ENCODE data around the gene TRPV2. TPM values are rescaled to one million over a fixed set of nuclear protein-coding genes. Genes with fewer than 3 reads are reported as not detected.
"Not testable (repeated sequence)": the region's sequence is repeated elsewhere in the genome, so short reads cannot be mapped to it uniquely, and the experiment has no call there.

TRPV2 gene
- total and polyA plus RNA-seq, 8 donors: 0.58 to 24.8 (median 5.9) TPM

GRCh38 chr17:16391451-16391850, 23.9 kb upstream of the TRPV2 start:
- Histone ChIP-seq H3K9me3 (no peaks in the 10 kb centered on the region), H3K4me3 (no peak overlapping the region), H3K27ac (no peak overlapping the region), H3K27me3 (no peaks in the 10 kb centered on the region), H3K36me3 (no peaks in the 10 kb centered on the region), H3K4me1 (peaks cover 0 to 16% (median 3%) of the 10 kb centered on the region in 4 donors)
- TF ChIP-seq POLR2AphosphoS5 (IDR thresholded peaks at IDR 0.05) (no peak), POLR2A (IDR thresholded peaks at IDR 0.05) (no peak), CTCF (IDR thresholded peaks at IDR 0.05) (no peak), EP300 (IDR thresholded peaks at IDR 0.05) (no peak)
- intact Hi-C loops (cut with DNase I; ENCODE audit: low total_unique reads): no loop called here
- no peak for DNase-seq
- WGBS, 5 donors: 96 to 97% (median 96%) methylated on average over 8 to 13 of the region's 13 CpGs

- H3K4me1 ChIP-seq; H3K4me3 ChIP-seq; H3K27me3 ChIP-seq; H3K36me3 ChIP-seq; intact Hi-C loops (cut with DNase I; ENCODE audit: low total_unique reads); H3K9me3 ChIP-seq: not testable (repeated sequence)
- peak; percentile 28 to 62 for DNase-seq
- WGBS, 5 donors: 46 to 79% (median 53%) methylated on average over 11 of the region's 11 CpGs
- peak overlapping the region in 3 of 5 donors; percentile 37 to 66 (median 49) for H3K27ac ChIP-seq
Measured at GRCh38 chr17:16392491-16392890, 22.9 kb upstream of the TRPV2 start.

GRCh38 chr17:16395887-16396286, 19.5 kb upstream of the TRPV2 start:
- H3K36me3 ChIP-seq; H3K9me3 ChIP-seq; H3K27me3 ChIP-seq; H3K4me3 ChIP-seq; DNase-seq; intact Hi-C loops (cut with DNase I; ENCODE audit: low total_unique reads); H3K4me1 ChIP-seq: not testable (repeated sequence)
- WGBS, 5 donors: 41 to 78% (median 52%) methylated on average over 4 of the region's 4 CpGs
- H3K27ac ChIP-seq: peak overlapping the region in 2 of 5 donors; percentile 12 to 20

GRCh38 chr17:16396693-16397092, 18.7 kb upstream of the TRPV2 start:
- H3K27ac ChIP-seq: peak overlapping the region in 1 of 5 donors; percentile 20
- WGBS, 5 donors: 52 to 73% (median 69%) methylated on average over 2 of the region's 2 CpGs
- H3K36me3 ChIP-seq; intact Hi-C loops (cut with DNase I; ENCODE audit: low total_unique reads); H3K4me1 ChIP-seq; H3K4me3 ChIP-seq; DNase-seq; H3K9me3 ChIP-seq; H3K27me3 ChIP-seq: not testable (repeated sequence)

DNA sequence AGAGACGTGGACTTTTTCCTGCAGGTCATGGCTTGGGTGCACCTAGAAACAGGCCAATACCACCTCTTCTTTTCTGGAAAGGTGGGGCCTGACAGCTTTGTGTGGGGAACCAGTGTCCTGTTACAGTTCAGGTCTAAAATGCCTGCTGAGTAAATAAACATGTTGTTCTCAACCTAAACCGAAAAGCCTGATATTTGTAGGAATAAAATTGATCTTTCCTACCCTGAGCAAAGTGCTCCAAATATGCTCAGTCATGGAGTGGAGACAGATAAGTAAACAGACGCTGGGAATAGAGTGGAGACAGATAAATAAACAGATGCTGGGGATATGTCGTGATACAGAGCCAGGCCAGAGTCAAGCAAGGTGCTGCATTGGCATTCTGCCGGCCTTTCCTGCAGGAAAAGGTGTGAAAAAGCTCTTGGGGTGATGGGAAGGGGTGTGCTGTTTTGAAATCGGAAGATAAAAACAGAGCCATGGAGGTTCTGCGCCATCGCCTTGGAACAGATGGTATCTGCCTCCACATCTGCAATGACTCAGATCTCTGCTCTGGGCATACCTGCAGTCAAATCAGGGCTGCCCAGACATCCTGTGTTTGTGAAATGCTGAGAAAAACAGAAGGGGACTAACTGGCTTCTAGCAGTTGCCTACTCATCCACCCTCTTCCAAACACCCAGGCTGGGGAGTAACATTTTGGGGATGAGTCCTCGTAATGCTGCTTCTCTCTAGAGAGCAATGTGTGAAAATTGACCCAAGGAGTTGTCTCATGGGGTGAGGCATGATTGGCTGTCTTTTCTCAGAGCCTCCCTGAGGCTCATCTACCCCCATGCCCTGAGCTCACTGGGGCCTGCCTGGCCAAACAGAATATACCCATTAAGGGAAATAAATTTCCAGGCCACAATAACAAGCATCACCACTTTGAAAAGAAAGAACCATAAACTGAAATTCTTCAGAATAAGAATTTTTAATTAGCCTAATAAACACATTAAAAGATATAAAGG, 16.8 kb upstream of the TRPV2 start:
- DNase-seq: peak in 1 of 2 donors; percentile 20
- no peaks in the 10 kb centered on the region for H3K4me1 ChIP-seq
- intact Hi-C loops (cut with DNase I; ENCODE audit: low total_unique reads): no loop called here
- no peaks in the 10 kb centered on the region for H3K9me3 ChIP-seq
- no peaks in the 10 kb centered on the region for H3K27me3 ChIP-seq
- 57 to 67% (median 61%) methylated on average over 8 to 9 of the region's 9 CpGs for WGBS, 5 donors
- no peak overlapping the region for H3K4me3 ChIP-seq
- TF ChIP-seq EP300 (IDR thresholded peaks at IDR 0.05) (no peak), POLR2A (IDR thresholded peaks at IDR 0.05) (no peak), POLR2AphosphoS5 (IDR thresholded peaks at IDR 0.05) (no peak), CTCF (IDR thresholded peaks at IDR 0.05) (no peak)
- no peak overlapping the region for H3K27ac ChIP-seq
- no peaks in the 10 kb centered on the region for H3K36me3 ChIP-seq

DNA sequence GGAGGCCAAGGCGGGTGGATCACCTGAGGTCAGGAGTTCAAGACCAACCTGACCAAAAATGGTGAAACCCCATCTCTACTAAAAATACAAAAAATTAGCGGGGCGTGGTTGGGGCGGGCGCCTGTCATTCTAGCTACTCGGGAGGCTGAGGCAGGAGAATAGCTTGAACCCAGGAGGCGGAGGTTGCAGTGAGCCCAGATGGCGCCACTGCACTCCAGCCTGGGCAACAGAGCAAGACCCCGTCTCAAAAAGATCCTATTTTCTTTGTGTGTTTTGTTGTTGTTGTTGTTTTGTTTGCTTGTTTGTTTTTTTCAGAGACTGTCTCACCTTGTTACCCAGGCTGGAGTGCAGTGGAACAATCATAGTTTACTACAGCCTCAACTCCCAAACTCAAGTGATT, 11.5 kb upstream of the TRPV2 start:
- H3K27ac ChIP-seq; H3K9me3 ChIP-seq; H3K4me3 ChIP-seq; DNase-seq; intact Hi-C loops (cut with DNase I; ENCODE audit: low total_unique reads); H3K36me3 ChIP-seq: not testable (repeated sequence)
- 92 to 97% (median 97%) methylated on average over 9 of the region's 9 CpGs for WGBS, 5 donors
- Histone ChIP-seq H3K27me3 (peaks cover 0 to 19% (median 5%) of the 10 kb centered on the region in 3 donors), H3K4me1 (peaks cover 9 to 23% (median 22%) of the 10 kb centered on the region in 4 donors)
